NCI-H2196 (cell line): ENCODE measurements around the gene CYP20A1.
"Not testable (repeated sequence)": the region's sequence is repeated elsewhere in the genome, so short reads cannot be mapped to it uniquely, and the experiment has no call there.

Source experiments
- DNase-seq: peaks from one replicate; lab custom pipeline; 2025; ENCODE audit not compliant: unreplicated experiment; lab: John Stamatoyannopoulos, UW

The CYP20A1 gene

DNA sequence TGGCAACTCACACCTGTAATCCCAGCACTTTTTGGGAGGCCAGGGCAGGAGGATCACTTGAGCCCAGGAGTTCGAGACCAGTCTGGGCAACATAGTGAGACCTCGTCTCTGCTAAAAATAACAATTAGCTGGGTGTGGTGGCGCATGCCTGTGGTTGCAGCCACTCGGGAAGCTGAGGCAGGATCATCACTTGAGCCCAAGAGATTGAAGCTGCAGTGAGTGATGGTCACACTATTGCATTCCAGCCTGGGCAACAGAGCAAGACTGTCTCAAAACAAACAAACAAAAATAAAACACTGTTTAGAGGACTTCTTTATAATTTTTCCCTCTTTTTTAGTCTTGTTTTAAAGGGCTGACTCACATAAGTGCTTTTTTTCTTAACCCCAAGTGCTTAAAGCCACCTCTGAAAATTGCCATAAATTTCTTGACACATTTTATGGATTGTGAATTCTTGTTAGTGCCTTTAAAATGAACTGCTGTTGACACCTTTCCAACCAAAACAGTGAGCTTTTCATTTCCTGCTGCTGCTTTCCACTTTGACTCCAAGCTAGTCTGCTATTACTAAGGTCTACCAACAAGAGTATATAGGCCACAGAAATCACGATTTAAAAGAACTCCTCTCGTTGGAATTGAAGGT, 41.7 kb downstream of the CYP20A1 start:
- DNase-seq = no peak

DNA sequence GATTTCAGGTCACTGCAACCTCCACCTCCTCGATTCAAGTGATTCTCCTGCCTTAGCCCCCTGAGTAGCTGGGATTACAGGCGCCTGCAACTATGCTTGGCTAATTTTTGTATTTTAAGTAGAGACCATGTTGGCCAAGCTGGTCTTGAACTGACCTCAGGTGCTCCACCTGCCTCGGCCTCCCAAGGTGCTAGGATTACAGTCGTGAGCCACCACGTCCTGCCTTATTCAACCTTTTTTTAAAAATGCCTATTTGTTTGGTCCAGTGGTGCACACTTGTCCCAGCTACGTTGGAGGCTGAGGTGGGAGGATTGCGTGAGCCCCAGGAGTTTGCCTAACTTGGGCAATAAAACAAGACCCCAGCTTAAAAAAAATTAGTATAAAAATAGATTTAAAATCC, 43.3 kb downstream of the CYP20A1 start:
- no peak for DNase-seq

DNA sequence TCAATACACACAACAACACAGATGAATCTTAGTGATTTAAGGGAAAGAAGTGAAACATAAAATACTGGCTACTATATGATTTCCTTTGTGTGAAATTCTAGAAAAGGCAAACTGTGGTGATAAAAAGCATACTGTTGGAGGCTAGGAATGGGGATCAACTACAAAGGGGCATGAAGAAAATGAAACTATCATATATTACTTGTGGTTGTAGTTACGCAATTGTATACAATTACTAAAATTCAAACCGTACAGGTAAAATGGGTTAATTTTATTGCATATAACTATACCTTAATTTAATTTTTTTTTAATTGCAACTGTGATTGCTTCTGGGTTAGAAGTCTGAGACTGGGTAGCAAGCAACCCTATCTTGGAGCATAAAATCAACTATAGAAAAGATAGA, 47.7 kb downstream of the CYP20A1 start:
- DNase-seq = no peak

DNA sequence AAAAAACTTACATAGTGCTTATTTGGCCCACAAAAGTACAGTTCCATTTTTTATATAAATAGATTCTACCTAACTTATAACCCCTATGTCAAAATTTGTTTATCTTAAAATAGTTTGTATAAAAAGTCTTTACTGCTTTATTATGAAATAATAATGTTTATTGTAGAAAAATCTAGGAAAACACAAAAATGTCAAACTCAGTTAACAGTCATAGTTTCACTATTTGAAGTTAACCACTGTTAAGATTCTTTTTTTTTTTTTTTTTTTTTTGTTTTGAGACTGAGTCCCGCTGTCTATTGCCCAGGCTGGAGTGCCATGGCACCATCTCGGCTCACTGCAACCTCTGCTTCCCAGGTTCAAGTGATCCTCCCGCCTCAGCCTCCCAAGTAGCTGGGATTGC, 62.8 kb downstream of the CYP20A1 start:
- no peak for DNase-seq

DNA sequence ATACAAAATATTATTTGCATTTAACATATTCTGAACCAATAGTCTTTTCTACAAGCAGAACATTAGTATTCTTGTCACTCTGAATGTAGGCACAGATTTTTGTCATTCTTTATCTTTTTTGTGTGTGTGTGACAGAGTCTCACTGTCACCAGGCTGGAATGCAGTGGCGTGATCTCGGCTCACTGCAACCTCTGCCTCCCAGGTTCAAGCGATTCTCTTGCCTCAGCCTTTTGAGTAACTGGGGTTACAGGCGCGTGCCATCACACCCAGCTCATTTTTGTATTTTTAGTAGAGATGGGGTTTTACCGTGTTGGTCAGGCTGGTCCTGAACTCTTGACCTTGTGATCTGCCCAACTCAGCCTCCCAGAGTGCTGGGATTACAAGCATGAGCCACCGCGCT, 63.8 kb downstream of the CYP20A1 start:
- DNase-seq = not testable (repeated sequence)

DNA sequence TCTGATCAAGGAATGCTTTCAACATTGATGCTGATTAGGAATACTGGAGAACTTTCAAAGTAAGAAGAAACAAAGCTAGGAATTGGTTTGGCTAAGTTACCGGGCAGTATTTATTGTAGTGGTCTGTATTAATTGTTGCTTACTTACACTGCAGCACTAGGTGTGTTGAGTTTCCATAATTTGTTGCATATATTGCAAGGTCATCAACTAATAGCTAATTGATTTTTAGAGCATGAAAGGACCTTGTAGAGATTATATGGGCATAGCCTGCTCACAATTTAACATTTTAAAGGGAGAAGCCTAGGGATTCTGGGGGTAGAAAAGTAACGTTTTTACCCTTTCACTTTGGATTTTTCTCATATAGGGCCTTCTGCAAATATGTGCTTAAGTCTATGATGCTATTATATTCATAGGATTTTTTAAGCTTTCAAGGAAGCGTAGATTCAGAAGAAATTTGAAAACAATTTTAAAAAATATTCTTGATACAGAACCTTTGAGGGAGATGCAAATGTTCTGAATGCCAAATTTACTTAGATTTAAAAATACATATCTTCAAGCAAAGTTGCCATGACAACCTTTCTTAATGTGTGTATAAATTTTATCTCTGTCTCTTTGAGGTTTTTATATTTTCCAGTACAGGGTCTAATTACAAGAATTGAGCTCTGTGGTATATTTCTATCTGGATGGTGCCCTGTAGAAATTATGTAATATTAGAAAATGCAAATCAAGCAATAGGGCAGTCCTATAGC, 72.0 kb downstream of the CYP20A1 start:
- DNase-seq = no peak

DNA sequence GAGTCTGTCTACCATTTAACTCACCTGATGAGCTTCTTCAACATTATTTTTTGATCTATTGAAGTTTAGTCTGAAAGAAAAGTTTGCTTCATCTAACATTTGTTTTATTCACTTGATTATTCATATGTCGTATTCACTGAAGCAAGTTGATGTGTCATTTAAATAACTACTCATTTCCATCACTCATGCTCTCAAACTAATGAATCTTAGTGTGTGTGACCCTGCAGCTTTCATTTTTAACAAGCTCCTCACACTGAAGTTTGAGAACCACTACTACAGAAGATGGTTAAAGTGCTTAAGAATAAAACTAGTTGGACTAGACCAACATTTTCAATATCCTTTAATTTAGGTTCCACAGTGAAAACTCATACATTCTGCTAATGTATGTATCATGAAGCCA, 87.5 kb downstream of the CYP20A1 start:
- no peak for DNase-seq

DNA sequence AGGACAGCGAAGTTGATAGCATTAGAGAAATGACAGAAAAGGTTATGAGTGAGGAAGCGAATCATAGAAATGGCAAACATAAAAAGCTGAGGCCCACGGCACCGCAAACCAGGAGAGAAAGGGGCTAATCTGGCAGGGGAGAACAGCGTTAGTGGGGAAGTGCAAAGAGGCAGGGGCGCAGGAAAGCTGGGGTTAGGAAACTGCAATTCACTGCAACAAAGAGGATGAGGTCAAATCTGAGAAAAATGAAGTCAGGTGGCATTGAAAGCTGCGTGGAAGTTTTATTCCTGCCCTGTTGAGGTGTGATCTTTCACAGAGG, 88.7 kb downstream of the CYP20A1 start:
- no peak for DNase-seq

DNA sequence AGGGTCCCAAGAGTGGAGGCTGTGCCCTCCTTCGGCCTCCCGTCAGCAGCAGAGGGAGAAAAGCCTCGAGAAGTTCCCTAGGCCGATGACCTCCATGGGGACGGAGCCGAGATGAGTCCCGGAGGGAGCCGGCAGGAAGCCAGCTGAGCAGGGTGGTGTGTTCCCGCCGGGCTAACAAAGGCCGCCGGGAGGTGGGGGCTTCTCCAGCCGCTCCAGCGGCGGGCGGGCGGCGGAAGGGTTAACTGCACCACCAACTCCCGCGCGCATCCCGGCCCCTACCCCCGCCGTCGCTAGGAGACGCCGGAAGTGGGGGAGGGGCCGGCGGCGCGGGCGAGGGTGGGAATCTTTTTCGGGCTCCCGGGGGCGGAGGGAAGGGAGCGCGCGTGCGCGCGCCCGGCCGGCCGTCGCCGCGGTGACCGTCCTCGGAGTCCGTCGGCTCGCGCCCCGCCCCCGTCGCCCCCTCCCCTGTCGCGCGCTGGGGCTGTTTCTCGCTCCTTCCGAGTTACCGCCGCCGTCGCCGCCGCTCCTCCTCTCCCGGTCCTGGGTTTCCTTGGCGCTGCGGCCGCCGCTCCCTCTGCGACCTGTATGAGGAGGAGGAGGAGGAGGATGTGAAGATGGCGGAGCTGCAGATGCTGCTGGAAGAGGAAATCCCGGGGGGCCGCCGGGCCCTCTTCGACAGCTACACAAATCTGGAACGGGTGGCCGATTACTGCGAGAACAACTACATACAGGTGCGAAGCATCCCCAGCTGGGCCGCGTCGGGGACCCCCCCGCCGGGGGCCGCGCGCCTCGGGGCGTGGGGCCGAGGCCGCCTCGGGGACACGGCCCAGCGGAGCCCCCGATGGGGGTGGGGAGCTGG, 89.3 kb downstream of the CYP20A1 start, which contains the start of gene ABI2:
Gene ABI2, plus strand, starts transcription at position 494 of the 859 bp plus-strand sequence. Its CDS starts 121 bp downstream, at position 615.
- DNase-seq = peak; percentile 89

DNA sequence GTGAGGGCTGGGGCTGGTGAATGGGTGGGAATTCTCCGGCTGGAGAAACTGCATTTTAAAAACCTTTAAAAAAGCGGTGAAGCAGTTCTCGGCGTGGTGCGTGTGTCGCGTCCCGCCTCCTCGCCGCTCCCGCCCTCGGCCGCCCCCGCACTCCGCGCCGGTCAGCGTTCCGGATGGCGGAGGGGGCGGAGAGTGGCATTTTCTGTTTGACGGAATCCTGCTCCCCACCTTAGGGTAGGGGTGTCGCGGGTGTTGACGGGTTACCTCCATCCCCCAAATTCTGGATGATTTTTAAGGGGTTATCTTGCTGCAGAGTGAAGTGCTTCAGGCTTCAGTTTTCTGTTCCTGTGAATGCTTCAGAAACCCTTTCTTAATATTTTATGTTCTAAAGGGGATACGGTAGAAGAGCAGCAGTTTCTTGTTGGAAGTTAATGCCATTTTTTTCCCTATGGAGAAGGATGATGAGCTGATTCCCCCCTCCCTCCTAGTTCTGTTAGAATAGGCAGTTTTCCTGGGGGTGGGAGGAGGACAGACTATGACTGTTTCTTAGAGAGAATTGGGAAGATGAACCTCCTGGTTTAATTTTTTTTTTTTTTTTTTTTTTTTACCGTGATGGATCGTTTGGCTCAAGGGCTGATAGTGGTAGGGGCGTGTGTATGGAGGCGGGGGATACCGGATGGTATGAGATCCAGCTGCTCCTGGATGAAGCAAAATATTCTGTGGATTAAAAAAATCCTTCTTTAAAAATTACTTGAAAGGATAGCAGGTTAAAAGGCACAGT, 90.1 kb downstream of the CYP20A1 start:
- peak; percentile 33 for DNase-seq

DNA sequence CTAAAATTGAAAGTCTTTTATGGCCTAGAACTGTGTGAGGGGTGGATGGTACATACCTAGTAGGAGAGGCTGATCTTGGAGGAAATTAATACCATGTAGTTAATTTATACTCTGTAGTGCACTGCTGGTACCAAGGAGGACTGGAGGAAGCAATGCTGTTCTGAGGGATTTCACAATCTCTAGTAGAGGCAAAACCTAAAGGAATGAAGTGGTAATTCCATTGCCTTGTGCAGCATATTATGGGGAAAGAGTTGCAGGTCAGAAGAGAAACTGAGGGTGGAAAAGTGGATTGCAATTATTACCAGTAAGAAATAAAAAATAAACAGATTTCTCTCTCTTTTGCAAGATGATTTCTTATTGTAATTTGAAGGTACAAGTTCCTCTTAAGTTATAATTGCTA, 91.6 kb downstream of the CYP20A1 start:
- no peak for DNase-seq

DNA sequence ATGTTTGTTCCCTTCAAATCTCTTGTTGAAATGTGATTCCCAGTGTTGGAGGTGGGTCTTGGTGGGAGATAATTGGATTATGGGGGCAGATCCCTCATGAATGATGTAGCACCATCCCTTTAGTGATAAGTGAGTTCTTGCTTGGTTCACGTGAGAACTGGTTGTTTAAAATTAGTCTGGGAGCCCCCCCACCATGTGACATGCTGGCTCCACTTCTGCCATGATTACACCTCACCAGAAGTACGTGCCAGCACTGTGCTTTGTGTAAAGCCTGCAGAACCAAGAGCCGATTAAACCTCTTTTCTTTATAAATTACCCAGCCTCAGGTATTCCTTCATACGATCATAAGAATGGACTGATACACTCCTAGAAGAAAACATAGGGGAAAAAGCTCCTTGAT, 99.5 kb downstream of the CYP20A1 start:
- DNase-seq = no peak

DNA sequence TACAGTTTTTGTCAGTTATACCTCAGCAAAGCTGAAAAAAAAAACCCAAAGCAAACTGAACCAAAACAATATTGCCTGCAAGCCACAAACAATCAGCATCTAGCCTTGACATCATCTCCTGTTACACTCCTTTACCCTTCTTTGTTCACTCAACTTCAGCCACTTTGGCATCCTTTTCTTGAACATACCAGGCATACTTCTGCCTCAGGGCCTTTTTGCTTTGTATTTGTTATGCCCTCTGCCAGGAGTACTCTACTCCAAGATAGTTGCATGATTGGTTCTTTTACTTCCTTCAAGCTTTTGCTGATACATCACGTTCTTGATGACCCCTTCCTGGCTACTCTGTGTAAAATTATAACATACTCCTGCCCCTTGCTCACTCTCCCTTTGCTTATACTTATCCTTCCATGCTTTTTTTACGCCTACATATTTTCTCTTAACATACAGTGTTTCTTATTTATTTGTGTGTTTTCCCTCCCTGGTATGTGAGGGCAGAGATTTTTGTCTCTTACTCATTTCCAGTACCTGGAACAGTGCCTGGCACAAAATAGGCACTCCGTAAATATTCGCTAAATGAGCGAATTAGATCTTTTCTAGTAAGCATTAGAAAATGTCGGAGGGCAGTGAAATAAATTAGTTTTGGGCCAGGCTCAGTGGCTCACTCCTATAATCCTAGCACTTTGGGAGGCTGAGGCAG, 102.1 kb downstream of the CYP20A1 start:
- no peak for DNase-seq

DNA sequence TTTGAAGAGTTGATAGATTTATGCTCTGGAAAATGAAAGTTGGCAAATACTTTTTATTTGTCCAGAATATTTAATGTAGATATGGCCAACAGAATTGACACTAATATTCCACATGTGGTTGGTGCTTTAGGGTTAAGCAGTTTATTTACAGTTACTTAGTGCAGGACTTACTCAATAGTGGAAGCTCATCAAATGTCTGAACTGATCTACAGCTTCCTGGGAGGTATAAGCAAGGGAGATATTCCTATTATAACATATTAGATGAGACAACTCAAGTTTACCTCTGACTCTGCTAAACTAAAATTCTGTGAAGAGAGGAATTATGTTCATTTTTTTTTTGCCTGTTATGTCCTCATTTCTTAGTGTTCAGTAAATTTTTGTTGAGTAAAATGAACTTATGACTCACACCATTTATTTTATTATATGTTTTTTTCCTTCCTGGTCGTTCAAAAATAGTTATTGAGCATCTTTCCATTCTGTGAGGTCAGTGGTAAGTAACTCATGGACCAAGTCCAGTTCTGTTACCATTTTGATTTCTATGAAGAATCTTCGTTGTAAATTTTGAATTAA, 103.0 kb downstream of the CYP20A1 start:
- DNase-seq = no peak

DNA sequence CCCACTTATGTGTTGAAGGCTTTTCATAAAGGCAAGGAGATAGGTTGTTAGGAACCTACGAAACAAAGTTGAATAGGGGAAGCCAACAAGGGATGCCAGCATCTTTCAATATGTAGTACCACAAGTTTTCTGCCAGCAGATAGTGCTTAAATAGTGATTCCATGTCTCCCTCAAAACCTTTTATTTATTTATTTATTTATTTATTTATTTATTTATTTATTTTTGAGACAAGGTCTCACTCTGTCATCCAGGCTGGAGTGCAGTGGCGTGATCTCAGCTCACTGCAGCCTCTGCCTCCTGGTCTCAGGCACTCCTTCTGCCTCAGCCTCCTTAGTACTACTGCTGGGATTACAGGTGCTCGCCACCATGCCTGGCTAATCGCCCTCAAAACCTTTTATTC, 103.6 kb downstream of the CYP20A1 start:
- DNase-seq = not testable (repeated sequence)

DNA sequence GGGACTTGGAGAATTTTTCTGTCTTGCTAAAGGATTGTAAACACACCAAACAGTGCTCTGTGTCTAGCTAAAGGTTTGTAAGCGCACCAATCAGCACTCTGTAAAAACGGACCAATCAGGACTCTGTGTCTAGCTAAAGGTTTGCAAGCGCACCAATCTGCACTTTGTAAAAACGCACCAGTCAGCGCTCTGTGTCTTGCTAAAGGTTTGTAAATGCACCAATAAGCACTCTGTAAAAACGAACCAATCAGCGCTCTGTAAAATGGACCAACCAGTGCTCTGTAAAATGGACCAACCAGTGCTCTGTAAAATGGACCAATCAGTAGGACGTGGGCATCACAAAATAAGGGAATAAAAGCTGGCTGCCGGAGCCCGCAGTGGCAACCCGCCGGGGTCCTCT, 105.8 kb downstream of the CYP20A1 start:
- no peak for DNase-seq

DNA sequence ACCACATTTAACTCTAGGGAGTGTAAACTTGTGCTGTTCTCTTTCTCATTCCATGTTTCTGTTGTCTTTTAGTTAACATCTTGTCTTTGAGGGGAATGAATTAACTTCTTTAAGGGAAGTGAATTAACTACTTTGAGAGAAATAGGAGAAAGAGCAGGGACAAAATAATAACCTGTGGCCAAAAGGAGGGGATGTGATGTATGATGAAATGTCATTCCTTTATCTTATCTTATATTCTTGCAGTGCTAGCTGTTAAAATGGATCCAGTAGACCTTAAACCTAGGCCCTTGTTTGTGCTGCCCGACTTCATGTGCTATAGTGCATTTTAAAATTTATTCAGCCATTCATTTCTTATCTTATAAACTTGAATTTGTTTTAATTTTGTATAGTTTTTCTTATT, 107.8 kb downstream of the CYP20A1 start:
- DNase-seq = no peak

DNA sequence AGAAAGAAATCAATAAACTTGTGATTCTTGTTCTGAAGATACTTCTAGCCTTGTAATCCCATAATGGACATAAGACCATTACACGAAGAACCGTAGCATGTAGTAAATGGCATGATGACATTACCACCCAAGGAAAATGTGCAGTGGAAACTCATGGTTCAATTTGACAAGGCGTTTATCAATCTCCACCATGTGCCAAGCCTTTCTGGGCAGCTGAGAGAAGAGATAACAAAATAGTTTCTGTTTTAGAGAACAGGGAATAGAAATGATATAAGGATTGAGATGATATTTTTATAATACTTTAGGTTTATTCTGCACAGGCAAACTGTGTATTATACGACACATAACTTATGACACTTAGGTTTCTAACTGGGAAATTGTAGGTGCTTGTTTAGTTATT, 108.6 kb downstream of the CYP20A1 start:
- no peak for DNase-seq

DNA sequence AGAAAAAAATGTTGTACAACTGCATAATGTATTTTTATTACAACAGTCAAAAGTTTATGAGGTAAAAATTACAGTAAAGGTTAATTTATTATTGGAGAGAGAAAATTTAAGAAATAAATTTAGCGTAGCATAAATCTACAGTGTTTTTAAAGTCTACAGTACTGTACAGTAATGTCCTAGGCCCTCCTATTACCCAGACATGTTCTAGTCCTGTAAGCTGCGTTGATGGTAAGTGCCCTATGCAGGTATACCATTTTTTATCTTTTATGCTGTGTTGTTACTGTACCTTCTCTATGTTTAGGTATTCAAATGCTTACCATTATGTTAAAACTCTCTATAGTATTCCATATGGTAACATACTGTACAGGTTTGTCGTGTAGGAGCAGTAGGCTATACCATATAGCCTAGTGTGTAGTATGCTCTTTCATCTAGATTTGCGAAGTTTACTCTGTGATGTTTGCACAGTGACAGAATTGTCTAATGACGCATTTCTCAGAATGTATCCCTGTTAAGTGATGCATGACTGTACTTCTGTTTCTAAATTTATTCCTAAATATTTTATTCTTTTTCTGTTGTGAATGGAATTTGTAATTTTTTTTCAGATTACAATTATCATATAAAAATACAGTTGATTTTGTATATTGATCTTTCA, 113.9 kb downstream of the CYP20A1 start:
- DNase-seq = no peak

DNA sequence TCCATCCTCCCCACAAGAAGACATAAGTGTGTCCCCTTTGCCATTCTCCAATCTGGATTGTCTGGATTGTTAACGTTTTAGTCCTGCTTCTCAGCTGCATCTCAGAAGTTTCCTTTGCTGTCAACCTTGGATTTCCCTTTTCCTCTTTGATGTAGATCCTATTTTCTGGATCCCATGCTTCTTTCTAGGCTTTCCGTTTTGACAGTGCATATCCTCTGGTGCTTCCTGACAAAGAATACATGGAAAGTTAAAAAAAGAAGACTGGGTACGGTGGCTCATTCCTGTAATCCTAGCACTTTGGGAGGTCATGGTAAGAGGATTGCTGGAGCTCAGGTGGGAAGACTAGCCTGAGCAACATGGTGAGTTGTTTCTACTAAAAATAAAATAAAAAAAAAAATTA, 116.1 kb downstream of the CYP20A1 start:
- no peak for DNase-seq
